ENCODE results near the gene NMNAT3.

GRCh38 chr3:139558351-139559266 lies 119.2 kb downstream of the NMNAT3 start:
- TF ChIP-seq CTCF (IDR thresholded peaks at IDR 0.05), result no peak
- TF ChIP-seq POLR2A (IDR thresholded peaks at IDR 0.05), result no peak

Measured in adrenal gland (tissue), 5 donors.